Measurements from ENCODE around the gene CPA5.

DNA sequence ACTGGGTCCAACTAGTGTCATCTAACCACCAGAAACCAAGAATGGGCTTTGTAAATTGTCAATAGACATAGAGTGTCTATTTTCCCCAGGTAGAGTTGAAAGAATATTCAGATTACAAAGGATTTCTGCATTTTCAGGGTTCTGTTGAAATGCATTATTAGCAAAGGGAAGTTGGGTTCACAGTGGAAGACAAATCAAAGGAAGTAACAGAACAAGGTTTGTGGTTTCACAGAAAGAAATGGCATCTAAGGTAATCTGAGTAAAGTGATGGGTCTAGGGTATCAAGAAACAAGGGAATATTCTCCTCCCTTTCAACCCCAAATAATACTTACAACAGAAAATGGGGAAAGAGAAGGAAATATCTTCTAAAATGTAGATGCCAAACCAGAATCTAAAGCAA is 70.4 kb downstream of the CPA5 start:
- TF ChIP-seq EZH2 (IDR thresholded peaks at IDR 0.05; ENCODE audit: borderline replicate concordance, low read depth, low read length, severe bottlenecking) = no peak
- TF ChIP-seq, protein P1, sequence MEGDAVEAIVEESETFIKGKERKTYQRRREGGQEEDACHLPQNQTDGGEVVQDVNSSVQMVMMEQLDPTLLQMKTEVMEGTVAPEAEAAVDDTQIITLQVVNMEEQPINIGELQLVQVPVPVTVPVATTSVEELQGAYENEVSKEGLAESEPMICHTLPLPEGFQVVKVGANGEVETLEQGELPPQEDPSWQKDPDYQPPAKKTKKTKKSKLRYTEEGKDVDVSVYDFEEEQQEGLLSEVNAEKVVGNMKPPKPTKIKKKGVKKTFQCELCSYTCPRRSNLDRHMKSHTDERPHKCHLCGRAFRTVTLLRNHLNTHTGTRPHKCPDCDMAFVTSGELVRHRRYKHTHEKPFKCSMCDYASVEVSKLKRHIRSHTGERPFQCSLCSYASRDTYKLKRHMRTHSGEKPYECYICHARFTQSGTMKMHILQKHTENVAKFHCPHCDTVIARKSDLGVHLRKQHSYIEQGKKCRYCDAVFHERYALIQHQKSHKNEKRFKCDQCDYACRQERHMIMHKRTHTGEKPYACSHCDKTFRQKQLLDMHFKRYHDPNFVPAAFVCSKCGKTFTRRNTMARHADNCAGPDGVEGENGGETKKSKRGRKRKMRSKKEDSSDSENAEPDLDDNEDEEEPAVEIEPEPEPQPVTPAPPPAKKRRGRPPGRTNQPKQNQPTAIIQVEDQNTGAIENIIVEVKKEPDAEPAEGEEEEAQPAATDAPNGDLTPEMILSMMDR (IDR thresholded peaks at IDR 0.05; ENCODE audit: borderline replicate concordance, extremely low read depth, low read length, poor library complexity, severe bottlenecking) = no peak
